HG03097 (cell line): Measurements from ENCODE around the gene DOP1B.

ENCODE experiments used
- ATAC-seq: cut with Tn5 transposase; IDR thresholded peaks from one replicate; pipeline ENCODE4 v1.9.1; 2021; ENCODE audit not compliant: unreplicated experiment, low FRiP score

The DOP1B gene

GRCh38 chr21:36169470-36170128, 13.0 kb downstream of the DOP1B start:
- no peak for ATAC-seq

- ATAC-seq: no peak
These were observed 14.2 kb downstream of the DOP1B start for GRCh38 chr21:36170823-36171222.

DNA sequence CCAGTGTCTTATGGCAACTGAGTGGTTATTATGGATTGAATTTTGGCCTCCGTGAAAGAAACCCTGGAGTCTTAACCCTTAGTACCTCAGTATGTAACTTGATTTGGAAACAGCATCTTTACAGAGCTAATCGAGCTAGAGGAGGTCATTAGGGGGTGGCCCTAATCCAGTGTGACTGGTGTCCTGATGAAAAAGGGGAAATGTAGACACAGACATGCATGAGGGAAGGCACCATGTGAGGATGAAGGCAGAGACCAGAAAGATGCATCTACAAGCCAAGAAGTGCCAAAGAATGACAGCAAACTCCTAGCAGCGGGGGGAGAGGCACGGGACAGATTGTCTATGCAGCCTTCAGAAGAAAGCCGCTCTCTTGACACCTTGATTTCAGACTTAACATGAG, 14.7 kb downstream of the DOP1B start:
- ATAC-seq: no peak

DNA sequence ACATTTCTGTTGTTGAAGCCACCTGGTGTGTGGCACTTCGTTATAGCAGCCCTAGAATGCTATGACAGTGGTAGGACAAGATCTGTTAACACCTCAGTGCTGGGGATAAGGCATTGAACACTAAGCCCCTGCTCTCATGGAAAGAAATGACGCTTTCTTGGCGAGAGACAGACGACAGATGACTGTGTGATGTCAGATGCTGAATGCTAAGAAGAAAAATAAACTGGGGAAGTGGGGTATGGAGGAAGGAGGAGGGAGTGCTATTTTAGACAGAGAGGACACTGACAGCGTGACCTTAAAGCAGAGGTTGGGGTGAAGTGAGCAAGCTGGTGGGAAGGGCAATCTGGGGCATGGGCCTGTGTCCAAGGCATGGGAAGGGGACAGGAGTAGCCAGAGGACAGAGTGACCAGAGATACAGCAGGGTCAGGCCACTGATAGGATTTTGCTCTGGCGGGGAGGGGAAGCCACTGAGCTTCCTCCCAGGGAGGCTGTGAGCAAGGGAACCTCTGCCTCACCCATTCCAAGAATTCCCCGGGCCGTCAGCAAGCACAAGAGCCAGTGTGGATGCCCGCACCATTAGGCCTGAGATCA, 15.2 kb downstream of the DOP1B start:
- no peak for ATAC-seq

GRCh38 chr21:36174780-36175179, 18.2 kb downstream of the DOP1B start:
- ATAC-seq: no peak

GRCh38 chr21:36175771-36176565, 19.3 kb downstream of the DOP1B start:
- ATAC-seq: no peak

- no peak for ATAC-seq
These were observed 21.7 kb downstream of the DOP1B start for GRCh38 chr21:36178349-36178748.

DNA sequence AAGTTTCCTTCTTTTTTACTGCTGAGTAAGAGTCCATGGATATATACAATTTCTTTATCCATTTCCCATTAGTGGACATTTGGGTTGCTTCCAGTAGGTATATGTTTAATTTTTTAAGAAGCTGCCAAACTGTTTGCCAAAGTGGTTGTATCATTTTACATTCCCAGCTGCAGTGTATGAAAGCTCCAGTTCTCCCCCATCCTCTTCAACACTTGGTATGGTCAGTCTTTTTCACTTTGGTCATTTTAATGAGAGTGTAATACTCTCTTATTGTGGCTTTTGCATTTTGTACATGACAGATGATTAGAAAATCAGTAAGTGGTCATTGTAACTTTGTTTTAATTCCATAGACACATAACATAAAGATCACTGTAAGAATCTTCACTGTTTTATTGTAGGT, 22.5 kb downstream of the DOP1B start:
- ATAC-seq: no peak

GRCh38 chr21:36180963-36181362, 24.3 kb downstream of the DOP1B start:
- no peak for ATAC-seq

- no peak for ATAC-seq
These were observed 26.6 kb downstream of the DOP1B start for GRCh38 chr21:36183144-36183795.

DNA sequence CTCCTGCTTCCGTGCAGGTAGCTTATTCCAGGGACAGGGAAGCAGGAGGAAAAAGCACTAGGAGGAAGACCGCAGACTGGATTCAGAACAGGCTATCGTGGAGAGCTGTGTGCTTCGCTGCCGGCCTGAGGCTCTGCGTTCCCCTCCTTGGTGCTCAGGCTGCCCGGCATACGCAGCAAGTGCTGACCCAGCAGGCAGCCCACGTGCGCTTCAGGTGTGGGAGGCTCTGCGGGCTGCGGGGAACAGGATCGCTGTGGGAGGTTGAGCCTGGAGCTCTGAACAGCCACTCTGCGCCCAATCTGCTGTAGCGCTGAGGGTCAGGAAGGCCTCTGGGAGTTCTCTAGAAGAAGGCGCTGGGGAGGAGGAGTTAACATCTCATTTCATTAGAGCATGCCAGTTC, 27.9 kb downstream of the DOP1B start:
- no peak for ATAC-seq

GRCh38 chr21:36185523-36185922, 28.9 kb downstream of the DOP1B start:
- no peak for ATAC-seq

DNA sequence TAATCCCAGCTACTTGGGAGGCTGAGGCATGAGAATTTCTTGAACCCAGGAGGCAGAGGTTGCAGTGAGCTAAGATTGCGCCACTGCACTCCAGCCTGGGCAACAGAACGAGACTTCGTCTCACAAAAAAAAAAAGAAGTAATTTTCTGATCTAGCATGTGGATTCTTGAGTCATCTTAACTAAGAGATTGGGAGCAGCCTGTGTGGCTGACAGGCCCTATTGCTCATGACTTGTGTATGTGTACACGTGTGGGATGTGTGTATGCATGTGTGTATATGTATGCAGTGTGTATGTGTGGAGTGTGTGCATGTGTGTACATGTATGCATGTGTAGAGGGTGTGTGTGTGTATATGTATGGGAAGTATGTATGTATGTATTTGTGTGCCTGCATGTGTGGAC, 29.5 kb downstream of the DOP1B start:
- no peak for ATAC-seq

DNA sequence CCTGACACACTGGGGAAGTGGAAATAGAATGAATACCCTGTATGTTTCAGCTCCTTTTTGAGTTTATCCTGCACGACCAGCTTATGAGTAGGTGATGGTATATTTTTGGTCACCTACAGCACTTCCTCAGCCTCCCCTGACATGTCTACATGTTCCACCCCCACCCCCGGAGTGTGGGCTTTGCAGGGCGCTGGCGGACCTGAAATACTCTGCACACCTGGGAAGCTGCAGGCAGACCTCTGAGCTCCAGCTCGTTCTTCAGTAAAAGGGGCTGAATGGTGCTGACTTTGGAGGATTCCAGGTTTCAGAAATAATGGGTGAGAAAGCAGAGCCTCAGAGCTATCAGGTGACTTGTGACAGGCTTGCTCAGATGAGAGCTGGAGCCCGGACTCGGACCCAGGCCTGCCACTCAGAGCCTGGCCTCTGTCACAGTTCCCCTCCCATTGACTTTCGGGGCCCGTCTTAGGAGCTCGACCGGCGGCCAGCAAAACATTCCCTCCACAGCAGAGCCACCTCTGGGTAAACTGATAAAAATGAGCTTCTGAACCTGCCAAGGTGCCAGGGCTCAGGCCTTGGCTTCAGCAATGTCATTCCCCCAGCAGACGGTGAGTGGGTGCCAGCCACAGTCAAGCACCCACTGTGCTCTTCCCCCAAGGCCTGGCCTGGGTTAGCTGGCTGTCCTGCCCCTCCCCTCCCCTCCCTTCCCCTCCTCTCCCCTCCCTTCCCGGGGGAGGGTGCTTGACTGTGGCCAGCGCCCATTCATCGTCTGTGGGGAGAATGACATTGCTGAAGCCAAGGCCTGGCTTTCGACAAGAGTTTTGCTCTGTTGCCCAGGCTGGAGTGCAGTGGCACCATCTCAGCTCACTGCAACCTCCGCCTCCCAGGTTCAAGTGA, 30.1 kb downstream of the DOP1B start:
- ATAC-seq: no peak

DNA sequence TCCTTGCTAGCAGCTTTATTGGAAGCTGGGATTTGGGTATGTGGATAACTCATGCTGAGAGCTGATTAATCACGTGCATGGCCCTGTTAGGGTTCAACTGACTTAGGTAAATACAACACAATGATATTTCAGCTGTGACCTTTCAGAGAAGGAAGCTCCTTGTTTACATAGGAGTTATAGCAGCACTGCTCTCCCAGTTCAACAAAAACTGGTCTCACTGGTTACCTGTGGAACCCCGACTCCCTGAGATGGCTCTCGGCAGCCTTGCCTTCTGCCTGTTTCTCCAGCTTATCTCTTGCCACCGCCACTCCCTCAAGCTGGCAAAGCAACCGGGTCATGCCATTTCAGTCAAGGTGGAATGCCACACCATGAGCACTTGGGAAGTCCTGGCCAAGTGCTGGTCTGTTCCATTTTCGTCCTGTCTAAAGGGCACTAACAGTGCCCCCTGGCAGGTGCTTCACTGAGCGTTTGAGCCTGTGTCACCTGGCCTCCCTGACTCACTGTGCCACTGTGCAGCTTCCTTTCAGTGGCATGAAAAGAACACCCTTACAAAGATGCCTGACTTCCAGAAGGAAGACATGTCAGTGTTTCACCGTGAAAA, 31.6 kb downstream of the DOP1B start:
- no peak for ATAC-seq

DNA sequence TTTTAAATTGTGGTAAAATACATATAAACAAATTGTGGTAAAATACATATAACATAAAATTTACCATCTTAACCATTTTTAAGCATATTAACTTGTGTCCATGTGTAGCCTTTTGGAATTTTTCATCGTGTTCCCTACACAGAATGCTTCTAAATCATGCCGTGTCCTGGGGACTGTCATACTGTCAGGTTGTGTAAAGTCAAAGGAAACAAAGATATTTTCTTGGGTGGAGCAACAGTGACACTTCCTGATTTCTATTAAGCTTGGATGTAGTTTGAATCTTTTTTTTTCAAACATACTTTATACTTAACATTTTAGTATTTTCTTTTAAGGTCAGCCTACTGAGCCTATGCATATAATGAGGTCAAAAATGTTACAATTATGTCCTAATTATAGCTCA, 32.3 kb downstream of the DOP1B start:
- ATAC-seq: no peak

GRCh38 chr21:36190736-36191135, 34.1 kb downstream of the DOP1B start:
- no peak for ATAC-seq

- no peak for ATAC-seq
These were observed 36.6 kb downstream of the DOP1B start for GRCh38 chr21:36193200-36193599.

DNA sequence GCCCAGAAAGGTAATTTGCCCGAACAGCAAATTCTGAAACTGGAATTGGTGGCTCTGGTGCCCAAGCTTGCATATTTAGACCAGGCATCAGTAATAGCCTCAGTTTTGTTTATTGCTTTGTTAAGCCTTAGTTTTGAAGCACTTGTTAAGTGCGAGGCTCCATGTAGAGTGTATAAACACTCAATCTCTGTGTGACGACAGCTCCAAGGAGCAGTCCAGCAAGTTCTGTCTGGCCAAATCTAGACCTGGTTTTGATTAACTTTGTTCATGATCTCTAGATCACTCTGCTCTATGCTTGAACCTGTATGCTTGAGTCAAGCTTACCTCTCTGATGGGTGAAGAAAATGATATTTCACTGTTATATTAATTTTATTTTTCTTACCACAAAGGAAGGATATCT, 37.4 kb downstream of the DOP1B start:
- ATAC-seq: no peak

DNA sequence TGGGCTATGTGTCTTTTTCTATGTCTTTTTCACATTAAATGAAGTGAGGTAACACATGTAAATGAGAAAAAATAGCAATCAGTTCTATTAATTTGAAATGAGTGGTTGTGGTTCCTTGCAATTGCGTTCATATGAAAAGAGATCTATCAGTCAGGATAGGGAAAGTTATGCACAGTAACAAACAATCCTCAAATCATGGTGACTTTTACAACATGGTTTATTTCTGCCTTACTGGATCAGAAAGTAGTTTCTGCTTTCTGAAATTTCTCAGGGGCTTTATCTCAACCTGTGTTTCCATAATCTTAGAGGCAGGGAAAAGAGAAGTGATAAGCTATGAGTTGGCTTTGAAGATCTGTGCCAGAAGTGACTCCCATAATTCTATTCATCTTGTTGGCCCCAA, 39.0 kb downstream of the DOP1B start:
- ATAC-seq: no peak
